Measurements from ENCODE around the gene ATP1B4. TPM values are rescaled to one million over a fixed set of nuclear protein-coding genes. Genes with fewer than 3 reads are reported as not detected.
"Not testable (repeated sequence)": the region's sequence is repeated elsewhere in the genome, so short reads cannot be mapped to it uniquely, and the experiment has no call there.

Gene ATP1B4
- total RNA-seq, 1 experiment from 2014 or later = not detected

- H3K9me3 Mint-ChIP-seq = peaks cover 20% of the 10 kb centered on the region
These were observed 17.3 kb upstream of the ATP1B4 start for GRCh38 chrX:120344566-120344965.

DNA sequence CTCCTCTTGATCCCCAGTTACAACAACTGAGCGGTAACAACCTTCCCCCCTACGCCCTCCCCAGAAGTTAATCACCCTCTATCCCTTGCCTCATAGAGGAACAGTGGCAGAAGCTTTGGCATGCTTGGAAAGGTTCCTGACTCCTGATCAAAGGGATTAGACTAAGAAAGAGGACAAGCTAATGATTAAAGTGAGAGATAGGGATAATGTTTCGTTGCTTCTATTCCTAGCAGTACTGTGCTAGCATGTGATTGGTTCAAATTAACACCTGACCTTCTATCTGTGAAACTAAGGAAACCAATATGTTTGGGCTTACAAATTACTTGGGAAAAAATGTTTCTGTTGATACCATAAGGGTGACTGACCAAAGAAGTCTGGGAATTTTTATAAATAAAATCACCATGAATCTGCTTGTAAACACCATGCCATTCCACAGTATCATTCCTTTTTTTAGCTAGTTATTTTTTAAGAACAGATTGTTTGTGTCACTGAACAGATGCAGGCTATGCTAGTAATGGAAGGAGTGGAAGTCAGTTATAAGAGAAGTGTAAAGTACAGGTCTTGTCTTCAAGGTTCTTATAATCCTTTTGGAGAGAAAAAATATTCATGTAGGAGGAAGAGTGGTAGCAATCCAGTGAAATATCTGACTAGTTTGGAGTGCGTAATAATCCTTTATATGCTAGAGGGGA is 11.3 kb upstream of the ATP1B4 start:
- ATAC-seq = no peak
- POLR2A ChIA-PET = no interaction called here
- no peak for DNase-seq (ENCODE audit: low spot score)
- Mint-ChIP-seq H3K36me3 (no peaks in the 10 kb centered on the region), H3K27ac (no peak overlapping the region), H3K27me3 (ENCODE audit: low read depth) (peaks cover 7% of the 10 kb centered on the region), H3K4me3 (no peak overlapping the region), H3K4me1 (no peaks in the 10 kb centered on the region), H3K9me3 (0 out of 2 replicates have a peak, but pooled peaks cover 3% of the 10 kb centered on the region)
- TF ChIP-seq ZNF121 (CRISPR knock-in tag; IDR thresholded peaks at IDR 0.05) (no peak), GTF2I (CRISPR knock-in tag; conservative IDR thresholded peaks at IDR 0.05) (no peak), ZBTB21 (CRISPR knock-in tag; IDR thresholded peaks at IDR 0.05; ENCODE audit: borderline replicate concordance) (no peak), ESRRA (CRISPR knock-in tag; IDR thresholded peaks at IDR 0.05; ENCODE audit: borderline replicate concordance) (no peak), FOXP1 (CRISPR knock-in tag; IDR thresholded peaks at IDR 0.05; ENCODE audit: borderline replicate concordance) (no peak), CREM (CRISPR knock-in tag; IDR thresholded peaks at IDR 0.05) (no peak), ZNF423 (CRISPR knock-in tag; IDR thresholded peaks at IDR 0.05) (no peak), TP53 (CRISPR knock-in tag; IDR thresholded peaks at IDR 0.05) (no peak), TCF7 (CRISPR knock-in tag; IDR thresholded peaks at IDR 0.05; ENCODE audit: low read depth) (no peak), NR1H2 (CRISPR knock-in tag; IDR thresholded peaks at IDR 0.05) (no peak), ZNF219 (CRISPR knock-in tag; IDR thresholded peaks at IDR 0.05; ENCODE audit: borderline replicate concordance) (no peak), AFF4 (CRISPR knock-in tag; IDR thresholded peaks at IDR 0.05; ENCODE audit: borderline replicate concordance) (no peak), ZNF532 (CRISPR knock-in tag; IDR thresholded peaks at IDR 0.05; ENCODE audit: borderline replicate concordance) (no peak), NFE2L1 (CRISPR knock-in tag; IDR thresholded peaks at IDR 0.05) (no peak)
- TF ChIP-seq, protein P1, sequence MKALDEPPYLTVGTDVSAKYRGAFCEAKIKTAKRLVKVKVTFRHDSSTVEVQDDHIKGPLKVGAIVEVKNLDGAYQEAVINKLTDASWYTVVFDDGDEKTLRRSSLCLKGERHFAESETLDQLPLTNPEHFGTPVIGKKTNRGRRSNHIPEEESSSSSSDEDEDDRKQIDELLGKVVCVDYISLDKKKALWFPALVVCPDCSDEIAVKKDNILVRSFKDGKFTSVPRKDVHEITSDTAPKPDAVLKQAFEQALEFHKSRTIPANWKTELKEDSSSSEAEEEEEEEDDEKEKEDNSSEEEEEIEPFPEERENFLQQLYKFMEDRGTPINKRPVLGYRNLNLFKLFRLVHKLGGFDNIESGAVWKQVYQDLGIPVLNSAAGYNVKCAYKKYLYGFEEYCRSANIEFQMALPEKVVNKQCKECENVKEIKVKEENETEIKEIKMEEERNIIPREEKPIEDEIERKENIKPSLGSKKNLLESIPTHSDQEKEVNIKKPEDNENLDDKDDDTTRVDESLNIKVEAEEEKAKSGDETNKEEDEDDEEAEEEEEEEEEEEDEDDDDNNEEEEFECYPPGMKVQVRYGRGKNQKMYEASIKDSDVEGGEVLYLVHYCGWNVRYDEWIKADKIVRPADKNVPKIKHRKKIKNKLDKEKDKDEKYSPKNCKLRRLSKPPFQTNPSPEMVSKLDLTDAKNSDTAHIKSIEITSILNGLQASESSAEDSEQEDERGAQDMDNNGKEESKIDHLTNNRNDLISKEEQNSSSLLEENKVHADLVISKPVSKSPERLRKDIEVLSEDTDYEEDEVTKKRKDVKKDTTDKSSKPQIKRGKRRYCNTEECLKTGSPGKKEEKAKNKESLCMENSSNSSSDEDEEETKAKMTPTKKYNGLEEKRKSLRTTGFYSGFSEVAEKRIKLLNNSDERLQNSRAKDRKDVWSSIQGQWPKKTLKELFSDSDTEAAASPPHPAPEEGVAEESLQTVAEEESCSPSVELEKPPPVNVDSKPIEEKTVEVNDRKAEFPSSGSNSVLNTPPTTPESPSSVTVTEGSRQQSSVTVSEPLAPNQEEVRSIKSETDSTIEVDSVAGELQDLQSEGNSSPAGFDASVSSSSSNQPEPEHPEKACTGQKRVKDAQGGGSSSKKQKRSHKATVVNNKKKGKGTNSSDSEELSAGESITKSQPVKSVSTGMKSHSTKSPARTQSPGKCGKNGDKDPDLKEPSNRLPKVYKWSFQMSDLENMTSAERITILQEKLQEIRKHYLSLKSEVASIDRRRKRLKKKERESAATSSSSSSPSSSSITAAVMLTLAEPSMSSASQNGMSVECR (CRISPR knock-in tag; IDR thresholded peaks at IDR 0.05; ENCODE audit: borderline replicate concordance) = no peak
- TF ChIP-seq, protein P2, sequence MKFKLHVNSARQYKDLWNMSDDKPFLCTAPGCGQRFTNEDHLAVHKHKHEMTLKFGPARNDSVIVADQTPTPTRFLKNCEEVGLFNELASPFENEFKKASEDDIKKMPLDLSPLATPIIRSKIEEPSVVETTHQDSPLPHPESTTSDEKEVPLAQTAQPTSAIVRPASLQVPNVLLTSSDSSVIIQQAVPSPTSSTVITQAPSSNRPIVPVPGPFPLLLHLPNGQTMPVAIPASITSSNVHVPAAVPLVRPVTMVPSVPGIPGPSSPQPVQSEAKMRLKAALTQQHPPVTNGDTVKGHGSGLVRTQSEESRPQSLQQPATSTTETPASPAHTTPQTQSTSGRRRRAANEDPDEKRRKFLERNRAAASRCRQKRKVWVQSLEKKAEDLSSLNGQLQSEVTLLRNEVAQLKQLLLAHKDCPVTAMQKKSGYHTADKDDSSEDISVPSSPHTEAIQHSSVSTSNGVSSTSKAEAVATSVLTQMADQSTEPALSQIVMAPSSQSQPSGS (CRISPR knock-in tag; IDR thresholded peaks at IDR 0.05; ENCODE audit: borderline replicate concordance, low read depth) = no peak
- CTCF ChIA-PET = no interaction called here

More at GRCh38 chrX:120344566-120344965, 17.3 kb upstream of the ATP1B4 start:
- DNase-seq (ENCODE audit: low spot score); H3K4me3 Mint-ChIP-seq; H3K27me3 Mint-ChIP-seq (ENCODE audit: low read depth); POLR2A ChIA-PET; ATAC-seq; H3K4me1 Mint-ChIP-seq; H3K36me3 Mint-ChIP-seq; H3K27ac Mint-ChIP-seq: not testable (repeated sequence)
- CTCF ChIA-PET = interaction anchor here (0.6 to 1.3 kb wide), 2 partner anchors 19 to 108 kb away, joined by 4 read pairs; no protein-coding TSS in a partner anchor

Data from WTC11 (cell line).